Glomerular visceral epithelial cell (primary cell): Measurements from ENCODE around the gene CDCA7L.

Experiments
- DNase-seq: peaks from one replicate; pipeline ENCODE4 v3.0.0-alpha.2; 2016; ENCODE audit errors: extremely low spot score

Gene CDCA7L, protein sequence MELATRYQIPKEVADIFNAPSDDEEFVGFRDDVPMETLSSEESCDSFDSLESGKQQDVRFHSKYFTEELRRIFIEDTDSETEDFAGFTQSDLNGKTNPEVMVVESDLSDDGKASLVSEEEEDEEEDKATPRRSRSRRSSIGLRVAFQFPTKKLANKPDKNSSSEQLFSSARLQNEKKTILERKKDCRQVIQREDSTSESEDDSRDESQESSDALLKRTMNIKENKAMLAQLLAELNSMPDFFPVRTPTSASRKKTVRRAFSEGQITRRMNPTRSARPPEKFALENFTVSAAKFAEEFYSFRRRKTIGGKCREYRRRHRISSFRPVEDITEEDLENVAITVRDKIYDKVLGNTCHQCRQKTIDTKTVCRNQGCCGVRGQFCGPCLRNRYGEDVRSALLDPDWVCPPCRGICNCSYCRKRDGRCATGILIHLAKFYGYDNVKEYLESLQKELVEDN

DNA sequence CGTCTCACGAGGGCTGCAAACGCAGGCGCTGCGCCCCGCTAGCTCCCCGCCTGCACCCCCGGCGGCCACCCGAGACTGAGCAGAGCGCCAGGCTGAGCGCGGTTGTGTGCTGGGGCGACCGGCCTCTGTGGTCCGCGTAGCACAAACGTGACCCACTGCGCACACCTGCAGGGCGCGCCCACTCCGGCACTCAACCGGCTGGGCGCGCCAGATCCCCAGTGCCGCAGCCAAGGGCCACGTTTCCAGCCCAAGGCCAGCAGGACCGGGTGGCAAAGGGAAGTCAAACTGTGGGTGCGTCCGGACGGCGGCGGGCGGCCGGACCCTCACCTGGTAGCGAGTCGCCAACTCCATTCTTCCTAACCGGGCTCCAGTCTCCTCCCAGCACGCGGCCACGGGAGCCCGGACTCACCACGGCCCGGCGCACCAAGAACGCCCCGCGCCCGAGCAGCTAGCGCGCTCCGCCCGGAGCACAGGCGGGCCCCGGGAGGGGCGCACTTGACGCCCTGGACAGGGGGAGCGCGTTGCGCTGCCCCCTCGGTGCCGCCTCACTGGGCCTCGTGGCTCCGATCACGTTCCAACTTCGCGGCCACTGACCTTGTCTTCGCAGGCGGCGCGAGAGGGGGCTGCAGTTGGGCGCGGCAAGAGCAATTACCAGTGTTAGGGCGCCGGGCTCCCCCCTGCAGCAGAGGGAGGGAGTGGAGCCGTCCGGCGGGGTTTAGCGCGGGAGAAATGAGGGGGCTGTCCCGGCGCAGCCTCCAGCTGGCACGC lies at the start of gene CDCA7L:
Gene CDCA7L, minus strand, starts transcription at position 446 of the 768 bp plus-strand sequence. Its CDS starts 95 bp downstream, at position 351.
- peak; percentile 72 for DNase-seq

DNA sequence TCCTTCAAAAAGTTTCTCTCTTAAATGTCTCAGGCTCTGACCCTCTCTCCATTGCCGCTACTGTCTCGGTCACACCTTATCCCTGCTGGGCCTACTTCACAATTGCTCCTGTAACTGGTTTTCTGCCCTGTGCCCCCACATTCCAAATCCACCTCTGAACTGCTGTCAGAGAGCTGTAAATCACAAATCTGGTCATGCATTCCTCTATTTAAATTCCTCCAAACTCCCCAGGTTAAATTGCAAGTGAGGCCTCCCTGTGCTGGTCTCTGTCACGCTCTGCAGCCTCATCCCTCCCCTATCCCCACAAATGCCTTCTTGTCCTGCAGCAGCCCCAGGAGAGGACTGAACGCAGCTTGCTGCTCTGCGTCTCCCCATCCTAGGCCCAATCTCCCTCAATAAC lies 40.4 kb upstream of the CDCA7L start:
- DNase-seq, result no peak

DNA sequence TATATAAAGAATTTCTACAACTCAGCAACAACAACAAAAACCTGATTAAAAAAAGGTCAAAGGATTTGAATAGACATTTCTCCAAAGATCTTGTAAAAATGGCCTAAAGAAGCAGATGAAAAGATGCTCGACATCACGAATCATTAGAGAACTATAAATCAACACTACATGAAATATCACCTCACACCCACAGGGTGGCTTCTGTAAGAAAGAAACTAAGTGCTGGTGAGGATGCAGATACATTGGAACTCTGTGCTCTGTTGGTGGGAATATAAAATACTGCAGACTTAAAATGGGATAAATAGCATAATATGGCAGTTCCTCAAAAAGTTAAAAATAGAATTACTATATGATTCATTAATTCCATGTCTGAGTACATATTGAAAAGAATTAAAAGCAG lies 38.3 kb upstream of the CDCA7L start:
- no peak for DNase-seq

DNA sequence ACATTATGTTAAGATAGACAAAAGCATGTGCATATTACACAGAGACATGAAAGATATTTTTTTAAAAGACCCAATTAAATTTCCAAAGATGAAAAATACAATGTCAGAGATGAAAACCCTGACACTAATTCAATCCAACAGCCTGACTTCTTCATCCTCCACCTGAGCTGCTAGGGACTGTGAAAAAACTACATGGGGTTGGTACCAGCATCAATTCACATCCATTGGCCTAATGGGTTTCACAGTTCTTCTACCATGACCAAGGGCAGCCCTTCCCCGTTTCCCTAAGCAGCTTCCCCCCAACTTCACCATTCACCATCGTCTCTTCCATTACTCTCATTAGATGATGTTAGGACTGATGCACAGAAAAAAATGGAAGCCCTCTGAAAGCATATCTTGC lies 37.4 kb upstream of the CDCA7L start:
- DNase-seq, result no peak

DNA sequence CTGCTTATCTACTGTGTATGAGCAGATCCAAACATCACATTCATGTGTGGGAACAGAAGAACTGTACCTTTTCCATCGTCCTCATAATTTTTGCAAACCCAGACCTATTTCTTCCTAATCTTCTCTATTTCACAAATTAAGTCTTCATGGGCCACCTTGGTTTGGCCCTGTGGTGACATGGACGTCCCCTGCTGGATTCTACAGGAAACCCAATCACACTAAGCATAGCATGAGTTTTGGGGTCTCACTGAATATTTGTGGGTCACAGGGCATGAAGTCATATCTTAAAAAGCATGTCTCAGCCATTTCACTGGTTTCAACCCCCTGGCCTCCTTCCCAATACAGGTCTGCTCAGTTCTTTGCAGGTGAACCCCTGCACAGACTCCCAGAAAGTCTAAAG lies 35.8 kb upstream of the CDCA7L start:
- no peak for DNase-seq

DNA sequence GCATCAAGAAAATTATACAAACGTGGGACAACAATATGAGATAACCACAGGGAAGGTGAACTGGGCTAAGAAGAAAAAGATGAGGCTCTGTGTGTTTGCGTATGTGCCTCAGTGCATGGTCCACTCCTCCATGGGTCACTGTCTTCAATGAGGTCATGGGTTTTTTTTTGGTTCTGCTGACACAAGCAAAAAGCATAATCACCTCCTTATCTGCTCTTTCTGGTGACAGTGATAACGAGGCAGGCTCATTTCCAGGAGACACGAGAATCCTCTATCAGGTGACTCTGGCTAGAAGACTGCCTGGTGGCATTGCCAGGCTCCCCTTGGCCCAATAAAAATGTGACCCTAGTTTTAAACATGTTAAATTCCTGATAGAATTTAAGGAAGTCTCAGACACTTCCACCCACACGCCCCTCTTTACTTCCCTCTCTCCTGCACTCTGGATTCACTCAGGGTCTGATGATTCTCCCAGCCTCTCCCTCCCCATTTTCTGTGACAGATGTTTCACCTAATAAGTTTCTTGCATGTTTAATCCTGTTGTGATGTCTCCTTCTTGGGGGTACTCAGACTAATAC lies 35.3 kb upstream of the CDCA7L start:
- DNase-seq, result no peak

DNA sequence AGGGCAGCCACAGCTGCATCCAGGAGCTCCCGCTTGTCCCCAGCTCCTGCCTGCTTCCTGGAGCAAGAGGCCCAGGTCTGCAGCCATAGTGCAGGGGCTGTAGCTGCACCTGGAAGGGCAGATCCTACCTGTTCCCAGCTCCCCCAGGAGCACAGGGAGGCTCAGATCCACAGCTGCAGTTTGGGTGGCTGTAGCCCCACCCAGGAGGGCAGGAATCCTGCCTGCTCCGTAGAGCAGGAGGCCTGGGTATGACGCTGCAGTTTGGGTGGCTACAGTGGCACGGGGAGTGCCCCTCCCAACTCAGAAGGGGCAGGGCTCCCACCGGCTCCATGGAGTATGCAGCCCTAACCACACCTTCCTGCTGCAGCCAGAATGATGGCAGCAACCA lies 26.7 kb upstream of the CDCA7L start:
- DNase-seq, result no peak

DNA sequence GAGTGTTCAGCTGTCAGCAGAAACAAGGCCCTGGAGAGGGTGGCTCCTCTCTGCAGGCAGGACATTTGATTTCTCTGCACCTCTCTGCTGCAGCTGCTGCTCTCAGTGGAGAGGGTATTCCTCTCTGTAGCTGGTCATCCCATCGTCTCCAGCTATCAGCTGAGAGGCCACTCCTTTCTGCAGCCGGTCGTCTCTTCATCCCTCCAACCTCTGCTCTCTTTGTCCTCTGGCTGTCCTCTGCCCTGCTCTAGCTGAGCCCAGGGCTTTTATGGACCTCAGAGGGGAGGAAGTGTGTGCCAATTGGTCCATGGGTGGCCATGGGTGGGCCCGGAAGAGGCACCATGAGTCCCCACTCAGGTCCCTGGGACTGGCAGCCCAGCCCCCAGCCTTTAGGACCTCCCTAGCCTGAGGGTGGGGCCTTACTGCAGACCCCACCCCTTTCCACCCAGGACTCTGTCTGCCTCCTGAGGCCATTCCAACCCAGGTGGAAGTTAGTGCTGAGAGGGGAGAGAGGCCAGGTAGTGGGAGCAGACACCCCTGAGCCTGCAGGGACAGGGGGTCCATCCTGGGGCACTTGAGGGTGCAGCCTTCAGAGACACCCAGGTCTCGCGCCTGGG lies 26.2 kb upstream of the CDCA7L start:
- DNase-seq, result no peak

DNA sequence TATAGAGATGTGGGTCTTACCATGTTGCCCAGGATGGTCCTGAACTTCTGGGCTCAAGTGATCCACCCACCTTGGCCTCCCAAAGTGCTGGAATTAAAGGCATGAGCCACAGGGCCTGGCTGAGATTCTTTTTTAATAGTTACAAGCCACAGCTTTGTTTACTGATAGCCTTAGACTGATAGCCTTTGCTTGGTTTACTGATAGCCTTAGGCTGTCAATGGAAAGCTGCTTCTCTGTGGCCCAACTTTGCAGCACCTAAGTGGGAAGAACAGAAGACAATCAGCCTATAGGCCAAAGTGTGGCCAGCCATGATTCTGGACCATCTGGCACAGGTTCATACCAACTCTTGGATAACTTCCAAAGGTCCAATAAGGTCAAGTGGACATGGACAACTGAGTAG lies 24.1 kb upstream of the CDCA7L start:
- DNase-seq, result no peak

DNA sequence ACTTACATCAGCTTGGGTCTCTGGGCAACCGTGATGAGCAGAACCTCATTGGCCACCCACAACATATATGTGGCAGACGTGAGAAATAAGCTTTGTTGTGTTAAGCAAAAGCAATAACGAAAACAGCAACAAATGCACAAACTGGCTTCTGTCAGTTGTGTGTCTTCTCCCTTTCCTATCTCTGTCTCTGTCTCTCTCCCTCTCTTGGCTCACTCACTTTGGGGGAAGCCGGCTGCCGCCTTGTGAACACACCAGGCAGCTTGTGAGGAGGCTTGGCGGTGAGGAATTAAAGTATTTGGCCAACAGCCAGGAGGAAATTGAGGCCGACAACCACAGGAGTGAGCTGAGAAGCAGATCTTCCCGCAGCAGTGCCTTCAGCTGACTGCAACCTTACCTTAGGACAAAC lies 21.9 kb upstream of the CDCA7L start:
- DNase-seq, result peak; percentile 3

DNA sequence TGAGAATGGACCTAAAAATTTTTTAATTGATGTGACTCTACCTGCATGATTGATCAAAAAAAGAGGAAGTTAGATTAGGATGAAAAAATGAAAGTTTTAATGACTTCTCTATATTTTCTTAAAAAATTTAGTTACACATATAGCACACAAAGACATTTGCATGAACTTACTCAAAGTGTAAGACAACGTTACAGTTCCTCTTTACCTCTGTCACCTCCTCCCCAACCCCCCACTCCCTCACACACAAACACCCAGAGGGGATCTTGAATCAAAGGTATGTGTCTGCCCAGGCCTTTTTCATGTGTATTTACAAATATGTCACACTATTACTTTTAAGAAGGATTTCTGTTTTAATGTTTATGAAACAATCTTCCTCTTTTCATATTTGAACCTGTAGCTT lies 20.6 kb upstream of the CDCA7L start:
- no peak for DNase-seq

DNA sequence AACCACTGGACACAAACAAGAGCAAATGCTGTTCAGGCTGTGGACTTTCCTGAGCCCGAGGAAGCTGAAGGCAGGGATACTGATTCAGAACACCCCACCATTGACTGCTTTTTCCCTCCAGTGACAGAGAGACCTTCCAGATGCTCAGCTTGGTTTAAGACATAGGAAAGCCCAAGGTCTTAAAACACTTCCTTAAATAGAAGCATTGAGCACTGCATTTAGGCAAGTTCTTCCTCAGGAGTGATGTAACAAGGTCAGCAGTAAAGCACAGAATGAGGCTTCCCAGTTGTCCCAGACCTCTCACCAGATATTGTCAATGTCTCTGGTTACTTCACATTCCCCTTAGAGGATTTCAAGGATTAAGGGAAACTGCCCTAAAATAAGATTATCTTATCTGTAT lies 19.6 kb upstream of the CDCA7L start:
- no peak for DNase-seq

DNA sequence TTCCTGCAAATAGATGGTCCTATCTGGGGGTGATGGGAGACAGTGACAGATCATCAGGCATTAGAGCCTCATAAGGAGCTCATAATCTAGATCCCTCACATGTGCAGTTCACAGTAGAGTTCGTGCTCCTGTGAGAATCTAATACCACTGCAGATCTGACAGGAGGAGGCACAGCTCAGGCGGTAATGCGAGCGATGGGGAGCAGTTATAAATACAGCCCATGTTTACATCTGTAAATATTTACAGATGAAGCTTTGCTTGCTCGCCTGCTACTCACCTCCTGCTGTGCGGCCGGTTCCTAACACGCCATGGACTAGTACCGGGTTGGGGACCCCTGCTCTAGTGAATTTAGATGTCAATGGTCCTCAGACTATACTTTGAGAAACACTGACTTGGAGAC lies 17.0 kb upstream of the CDCA7L start:
- DNase-seq, result no peak

DNA sequence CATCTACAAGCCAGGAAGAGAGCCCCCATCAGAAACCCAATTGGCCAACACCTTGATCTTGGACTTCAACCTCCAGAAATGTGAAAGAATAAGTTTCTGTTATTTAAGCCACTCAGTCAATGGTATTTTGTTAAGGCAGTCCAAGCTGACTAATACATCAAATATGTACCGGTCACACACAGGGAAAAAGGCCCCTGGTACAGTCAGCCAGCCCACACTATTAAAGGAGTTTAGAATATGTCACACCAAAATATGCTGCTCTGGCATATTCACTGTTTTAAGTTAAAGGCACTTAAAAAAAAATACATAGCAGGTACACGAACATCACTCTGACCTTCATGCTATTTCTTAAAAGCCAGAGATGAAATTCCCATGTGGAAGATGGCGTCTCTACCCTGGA lies 15.2 kb upstream of the CDCA7L start:
- DNase-seq, result peak; percentile 61

DNA sequence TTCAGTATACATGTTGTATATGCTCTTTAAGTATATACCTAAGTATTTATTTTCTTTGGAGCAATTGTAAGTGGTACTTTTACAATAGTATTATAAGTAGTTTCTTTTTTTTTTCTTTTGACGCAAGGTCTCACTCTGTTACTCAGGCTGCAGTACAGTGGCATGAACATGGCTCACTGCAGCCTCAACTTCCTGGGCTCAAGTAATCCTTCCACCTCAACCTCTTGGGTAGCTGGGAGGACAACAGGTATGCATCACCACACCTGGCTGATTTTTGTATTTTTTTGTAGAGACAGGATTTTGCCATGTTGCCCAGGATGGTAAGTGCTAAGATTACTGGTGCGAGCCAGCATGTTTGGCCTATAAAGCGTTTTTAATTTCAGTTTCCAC lies 13.7 kb upstream of the CDCA7L start:
- no peak for DNase-seq

DNA sequence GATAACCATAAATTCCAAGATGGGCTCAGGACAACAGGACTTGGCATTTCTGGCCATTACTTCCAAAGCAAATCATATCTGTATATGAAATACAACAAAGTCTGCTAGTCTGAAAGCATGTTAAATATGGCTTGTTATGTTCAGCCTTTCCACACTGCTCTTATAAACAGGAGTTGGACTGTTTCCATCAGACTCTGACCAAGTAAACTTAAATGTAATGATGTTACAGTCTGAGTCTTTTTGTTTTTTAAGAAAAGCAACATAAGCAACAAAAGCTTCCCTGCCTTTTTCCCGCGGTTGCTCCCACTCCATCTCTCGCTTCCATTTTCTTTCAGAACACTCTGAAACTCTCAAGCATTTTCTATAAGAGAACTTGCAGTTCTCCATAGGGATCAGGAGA lies 8.1 kb upstream of the CDCA7L start:
- DNase-seq, result no peak

DNA sequence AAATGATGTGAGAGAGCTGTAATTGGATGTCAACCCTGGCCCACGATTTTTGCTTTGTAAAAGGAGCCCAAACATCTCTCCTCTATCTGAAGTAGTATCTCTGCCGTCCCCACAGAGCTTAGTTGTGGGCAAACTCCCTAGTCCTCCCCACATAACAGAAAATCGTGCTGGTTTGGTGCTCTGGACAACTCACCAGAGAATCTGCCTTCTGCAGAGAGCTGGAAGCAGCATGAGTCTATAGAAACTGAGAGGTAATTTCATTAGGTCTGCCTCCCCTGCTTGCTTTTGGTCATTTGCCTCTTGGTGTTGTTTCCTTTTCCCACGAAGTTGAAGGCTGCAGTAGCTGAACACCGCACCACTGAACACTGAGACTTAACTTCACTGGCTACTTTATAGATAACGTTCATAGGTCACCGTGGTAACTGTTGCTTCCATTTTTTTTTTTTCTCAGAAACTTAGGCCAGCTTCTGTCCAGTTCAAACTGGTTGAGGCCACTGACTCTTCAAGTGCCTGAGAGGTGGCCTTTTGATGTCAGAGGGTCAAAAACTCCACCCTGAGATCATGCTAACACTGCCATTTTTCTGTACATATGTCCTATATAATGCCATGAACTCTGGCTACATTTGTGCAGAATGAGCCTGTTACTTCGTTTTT lies 3.3 kb upstream of the CDCA7L start:
- DNase-seq, result no peak

DNA sequence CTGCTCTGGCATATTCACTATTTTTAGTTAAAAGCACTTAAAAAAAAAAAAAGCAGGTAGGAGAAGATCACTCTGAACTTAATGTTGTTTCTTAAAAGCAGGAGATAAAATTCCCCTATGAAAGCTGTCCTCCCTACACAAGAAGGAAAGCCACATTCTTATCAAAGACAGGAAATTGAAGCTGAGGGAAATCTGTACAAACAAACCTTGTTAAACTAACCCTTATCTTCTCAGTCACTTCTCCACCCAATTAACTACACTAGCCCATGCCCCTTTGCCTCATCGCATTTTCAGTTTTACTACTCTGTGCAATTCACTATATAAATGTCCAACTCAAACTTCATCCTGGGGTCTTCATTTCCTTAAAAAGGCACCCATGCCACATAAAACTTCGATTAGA lies 2.7 kb upstream of the CDCA7L start:
- no peak for DNase-seq

DNA sequence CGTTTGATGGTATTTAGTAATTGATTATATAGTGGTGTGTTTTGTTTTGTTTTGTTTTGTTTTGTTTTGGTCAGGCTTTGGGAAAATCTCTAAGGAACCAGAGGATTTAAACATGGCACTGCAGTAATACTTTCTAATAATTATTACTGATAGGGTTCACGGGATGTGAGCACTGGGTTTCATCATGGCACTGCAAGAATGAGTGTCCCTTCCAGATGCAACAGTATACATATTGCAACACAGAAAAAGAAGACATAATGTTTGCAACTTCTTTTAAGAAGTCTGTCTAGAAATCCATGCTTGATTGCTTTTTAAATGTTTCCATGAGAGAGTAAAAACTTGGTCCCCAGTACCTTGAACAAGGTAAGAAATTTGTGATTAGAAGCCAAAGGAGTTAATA lies 2.2 kb upstream of the CDCA7L start:
- DNase-seq, result no peak

DNA sequence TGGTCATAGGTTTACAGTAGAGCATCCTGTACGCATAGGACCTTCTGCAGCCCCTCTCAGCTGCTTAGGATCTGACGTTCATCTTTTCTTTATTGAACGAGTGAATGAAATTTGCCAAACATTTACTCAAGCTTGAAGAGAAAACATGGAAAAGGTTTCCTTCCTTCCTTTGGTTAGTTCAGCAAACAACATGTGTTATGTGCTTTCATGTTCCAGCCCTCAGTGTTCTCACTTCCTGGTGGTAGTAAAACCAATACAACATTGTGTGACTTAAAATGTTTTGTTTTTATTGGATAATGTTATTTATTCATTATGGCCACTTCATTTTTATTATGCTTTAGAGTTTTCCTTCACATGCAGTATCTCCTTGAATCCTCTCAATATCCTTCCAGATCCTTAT lies 1.4 kb upstream of the CDCA7L start:
- DNase-seq, result no peak

DNA sequence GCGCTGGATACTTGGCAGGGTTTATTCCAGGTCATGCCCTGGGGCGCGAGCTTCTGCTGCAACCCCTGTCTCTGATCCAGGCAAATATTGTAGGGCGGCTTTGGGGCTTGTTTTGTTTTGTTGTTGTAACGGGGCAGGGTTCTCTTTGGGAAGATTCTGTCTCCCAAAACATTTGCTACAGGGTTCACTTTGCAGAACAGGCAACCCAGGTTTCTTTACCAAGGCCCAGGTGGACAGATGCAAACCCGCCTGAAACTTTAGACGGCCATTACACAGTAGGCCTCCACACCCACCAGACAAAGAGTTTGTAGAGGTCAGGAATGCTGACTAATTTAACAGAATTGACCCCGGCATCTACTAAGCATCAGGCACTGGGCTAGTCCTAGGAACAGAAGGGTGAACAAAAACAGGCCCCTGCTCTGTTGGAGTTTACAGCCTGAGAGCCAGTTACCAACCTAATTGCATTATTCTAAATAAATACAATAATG lies 567 bp upstream of the CDCA7L start:
- DNase-seq, result no peak
